ENCODE measurements around the gene MEPCE.

The MEPCE gene

DNA sequence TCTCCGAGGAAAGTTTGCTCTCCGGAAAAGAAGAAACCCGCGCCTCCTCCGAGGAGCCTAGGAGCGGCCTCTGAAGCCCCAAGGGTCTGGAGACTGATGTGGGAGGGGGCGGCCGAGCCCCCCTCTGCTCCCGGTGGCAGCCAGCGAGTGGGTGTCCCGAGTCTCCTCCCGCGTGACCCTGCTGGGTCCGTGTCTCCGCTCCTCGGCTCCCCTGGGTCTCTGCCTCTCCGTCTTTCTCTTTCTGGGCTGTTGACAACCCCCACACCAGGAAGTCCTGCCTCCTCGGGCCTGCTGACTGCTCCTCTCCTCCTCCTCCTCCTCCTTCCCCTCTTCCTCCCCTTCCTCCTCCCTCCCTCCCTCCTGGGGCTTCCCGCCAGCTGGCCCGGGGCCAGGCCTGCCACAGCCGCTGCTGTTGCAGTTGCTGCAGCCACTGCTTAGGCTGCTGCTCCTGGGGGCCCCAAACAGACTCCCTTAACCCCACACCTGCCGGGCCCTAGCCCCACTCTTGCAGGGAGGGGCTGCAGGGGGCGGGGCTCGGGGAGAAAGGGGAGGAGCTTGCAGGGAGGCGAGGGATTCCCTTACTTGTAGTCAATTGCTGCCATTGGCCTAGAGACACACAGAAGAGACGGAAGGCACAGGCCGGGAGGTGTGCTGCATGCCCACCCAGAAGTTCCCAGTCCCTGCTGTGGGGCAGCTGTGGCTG, 49.5 kb downstream of the MEPCE start, which contains the start of gene TSC22D4 (continued):
- TF ChIP-seq ZSCAN30 (tag by site-specific recombination; IDR thresholded peaks at IDR 0.05) (peak; percentile 97), ZNF514 (tag by site-specific recombination; IDR thresholded peaks at IDR 0.05) (no peak), ZBTB48 (tag by site-specific recombination; IDR thresholded peaks at IDR 0.05) (peak; percentile 98), SALL2 (tag by site-specific recombination; IDR thresholded peaks at IDR 0.05; ENCODE audit: borderline replicate concordance) (no peak), ZNF449 (tag by site-specific recombination; IDR thresholded peaks at IDR 0.05) (no peak), PRDM1 (tag by site-specific recombination; IDR thresholded peaks at IDR 0.05) (peak; percentile 21; the same call in 1 of the 2 replicates), ZNF23 (tag by site-specific recombination; IDR thresholded peaks at IDR 0.05; ENCODE audit: borderline replicate concordance) (no peak), ZNF350 (tag by site-specific recombination; IDR thresholded peaks at IDR 0.05) (no peak), GLI4 (tag by site-specific recombination; IDR thresholded peaks at IDR 0.05) (no peak), ZNF621 (tag by site-specific recombination; IDR thresholded peaks at IDR 0.05) (no peak), INSM2 (tag by site-specific recombination; IDR thresholded peaks at IDR 0.05) (peak; percentile 33; the same call in 1 of the 2 replicates), ZSCAN23 (tag by site-specific recombination; IDR thresholded peaks at IDR 0.05) (peak; percentile 55; the same call in 1 of the 2 replicates), ZBTB20 (tag by site-specific recombination; IDR thresholded peaks at IDR 0.05) (peak; percentile 100), ZNF157 (tag by site-specific recombination; IDR thresholded peaks at IDR 0.05) (no peak), ZNF223 (tag by site-specific recombination; IDR thresholded peaks at IDR 0.05) (no peak), ZNF155 (tag by site-specific recombination; IDR thresholded peaks at IDR 0.05) (no peak), CTCF (tag by site-specific recombination; IDR thresholded peaks at IDR 0.05) (no peak), ZNF544 (tag by site-specific recombination; IDR thresholded peaks at IDR 0.05) (no peak; the same call in 1 of the 2 replicates), KLF16 (tag by site-specific recombination; IDR thresholded peaks at IDR 0.05) (peak; percentile 95), ZNF626 (tag by site-specific recombination; IDR thresholded peaks at IDR 0.05) (no peak), ZNF837 (tag by site-specific recombination; IDR thresholded peaks at IDR 0.05) (no peak), ZNF558 (tag by site-specific recombination; IDR thresholded peaks at IDR 0.05) (no peak), YY1 (tag by site-specific recombination; IDR thresholded peaks at IDR 0.05) (no peak; the same call in 1 of the 2 replicates), GLIS1 (tag by site-specific recombination; IDR thresholded peaks at IDR 0.05) (peak; percentile 93)
- TF ChIP-seq, protein P1, sequence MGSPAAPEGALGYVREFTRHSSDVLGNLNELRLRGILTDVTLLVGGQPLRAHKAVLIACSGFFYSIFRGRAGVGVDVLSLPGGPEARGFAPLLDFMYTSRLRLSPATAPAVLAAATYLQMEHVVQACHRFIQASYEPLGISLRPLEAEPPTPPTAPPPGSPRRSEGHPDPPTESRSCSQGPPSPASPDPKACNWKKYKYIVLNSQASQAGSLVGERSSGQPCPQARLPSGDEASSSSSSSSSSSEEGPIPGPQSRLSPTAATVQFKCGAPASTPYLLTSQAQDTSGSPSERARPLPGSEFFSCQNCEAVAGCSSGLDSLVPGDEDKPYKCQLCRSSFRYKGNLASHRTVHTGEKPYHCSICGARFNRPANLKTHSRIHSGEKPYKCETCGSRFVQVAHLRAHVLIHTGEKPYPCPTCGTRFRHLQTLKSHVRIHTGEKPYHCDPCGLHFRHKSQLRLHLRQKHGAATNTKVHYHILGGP (tag by site-specific recombination; IDR thresholded peaks at IDR 0.05), result no peak
- TF ChIP-seq, protein P2, sequence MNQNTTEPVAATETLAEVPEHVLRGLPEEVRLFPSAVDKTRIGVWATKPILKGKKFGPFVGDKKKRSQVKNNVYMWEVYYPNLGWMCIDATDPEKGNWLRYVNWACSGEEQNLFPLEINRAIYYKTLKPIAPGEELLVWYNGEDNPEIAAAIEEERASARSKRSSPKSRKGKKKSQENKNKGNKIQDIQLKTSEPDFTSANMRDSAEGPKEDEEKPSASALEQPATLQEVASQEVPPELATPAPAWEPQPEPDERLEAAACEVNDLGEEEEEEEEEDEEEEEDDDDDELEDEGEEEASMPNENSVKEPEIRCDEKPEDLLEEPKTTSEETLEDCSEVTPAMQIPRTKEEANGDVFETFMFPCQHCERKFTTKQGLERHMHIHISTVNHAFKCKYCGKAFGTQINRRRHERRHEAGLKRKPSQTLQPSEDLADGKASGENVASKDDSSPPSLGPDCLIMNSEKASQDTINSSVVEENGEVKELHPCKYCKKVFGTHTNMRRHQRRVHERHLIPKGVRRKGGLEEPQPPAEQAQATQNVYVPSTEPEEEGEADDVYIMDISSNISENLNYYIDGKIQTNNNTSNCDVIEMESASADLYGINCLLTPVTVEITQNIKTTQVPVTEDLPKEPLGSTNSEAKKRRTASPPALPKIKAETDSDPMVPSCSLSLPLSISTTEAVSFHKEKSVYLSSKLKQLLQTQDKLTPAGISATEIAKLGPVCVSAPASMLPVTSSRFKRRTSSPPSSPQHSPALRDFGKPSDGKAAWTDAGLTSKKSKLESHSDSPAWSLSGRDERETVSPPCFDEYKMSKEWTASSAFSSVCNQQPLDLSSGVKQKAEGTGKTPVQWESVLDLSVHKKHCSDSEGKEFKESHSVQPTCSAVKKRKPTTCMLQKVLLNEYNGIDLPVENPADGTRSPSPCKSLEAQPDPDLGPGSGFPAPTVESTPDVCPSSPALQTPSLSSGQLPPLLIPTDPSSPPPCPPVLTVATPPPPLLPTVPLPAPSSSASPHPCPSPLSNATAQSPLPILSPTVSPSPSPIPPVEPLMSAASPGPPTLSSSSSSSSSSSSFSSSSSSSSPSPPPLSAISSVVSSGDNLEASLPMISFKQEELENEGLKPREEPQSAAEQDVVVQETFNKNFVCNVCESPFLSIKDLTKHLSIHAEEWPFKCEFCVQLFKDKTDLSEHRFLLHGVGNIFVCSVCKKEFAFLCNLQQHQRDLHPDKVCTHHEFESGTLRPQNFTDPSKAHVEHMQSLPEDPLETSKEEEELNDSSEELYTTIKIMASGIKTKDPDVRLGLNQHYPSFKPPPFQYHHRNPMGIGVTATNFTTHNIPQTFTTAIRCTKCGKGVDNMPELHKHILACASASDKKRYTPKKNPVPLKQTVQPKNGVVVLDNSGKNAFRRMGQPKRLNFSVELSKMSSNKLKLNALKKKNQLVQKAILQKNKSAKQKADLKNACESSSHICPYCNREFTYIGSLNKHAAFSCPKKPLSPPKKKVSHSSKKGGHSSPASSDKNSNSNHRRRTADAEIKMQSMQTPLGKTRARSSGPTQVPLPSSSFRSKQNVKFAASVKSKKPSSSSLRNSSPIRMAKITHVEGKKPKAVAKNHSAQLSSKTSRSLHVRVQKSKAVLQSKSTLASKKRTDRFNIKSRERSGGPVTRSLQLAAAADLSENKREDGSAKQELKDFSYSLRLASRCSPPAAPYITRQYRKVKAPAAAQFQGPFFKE (tag by site-specific recombination; IDR thresholded peaks at IDR 0.05; ENCODE audit: borderline replicate concordance), result no peak
- TF ChIP-seq, protein P3, sequence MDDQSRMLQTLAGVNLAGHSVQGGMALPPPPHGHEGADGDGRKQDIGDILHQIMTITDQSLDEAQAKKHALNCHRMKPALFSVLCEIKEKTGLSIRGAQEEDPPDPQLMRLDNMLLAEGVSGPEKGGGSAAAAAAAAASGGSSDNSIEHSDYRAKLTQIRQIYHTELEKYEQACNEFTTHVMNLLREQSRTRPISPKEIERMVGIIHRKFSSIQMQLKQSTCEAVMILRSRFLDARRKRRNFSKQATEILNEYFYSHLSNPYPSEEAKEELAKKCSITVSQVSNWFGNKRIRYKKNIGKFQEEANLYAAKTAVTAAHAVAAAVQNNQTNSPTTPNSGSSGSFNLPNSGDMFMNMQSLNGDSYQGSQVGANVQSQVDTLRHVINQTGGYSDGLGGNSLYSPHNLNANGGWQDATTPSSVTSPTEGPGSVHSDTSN (CRISPR knock-in tag; IDR thresholded peaks at IDR 0.05), result no peak

Measured in HEK293 (cell line).